GM18519 (cell line): ENCODE results near the gene ZCCHC2.
A peak's percentile ranks its signal among the peaks of the same experiment; 100 is the strongest.

ENCODE experiments used
- ATAC-seq: cut with Tn5 transposase; IDR thresholded peaks from one replicate; pipeline ENCODE4 v1.9.1; 2021; ENCODE audit warnings: mild to moderate bottlenecking, moderate library complexity; ENCODE audit not compliant: unreplicated experiment, low FRiP score

The ZCCHC2 gene

GRCh38 chr18:62537042-62537894 is 14.4 kb downstream of the ZCCHC2 start:
- no peak for ATAC-seq

DNA sequence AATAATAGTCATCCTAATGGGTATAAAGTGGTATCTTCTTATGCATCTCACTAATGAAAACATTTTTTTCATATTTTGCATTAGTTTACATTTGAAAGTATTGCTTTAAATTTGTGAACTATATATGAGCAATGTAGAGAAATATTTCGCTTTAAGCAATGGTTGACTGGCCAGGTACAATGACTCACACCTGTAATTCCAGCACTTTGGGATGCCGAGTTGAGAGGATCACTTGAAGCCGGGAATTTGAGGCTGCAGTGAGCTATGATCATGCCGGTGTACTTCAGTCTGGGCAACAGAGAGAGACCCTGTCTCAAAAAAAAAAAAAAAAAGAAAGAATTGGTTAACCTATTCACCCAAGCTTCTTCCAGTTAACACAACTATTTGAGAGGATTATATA is 15.1 kb downstream of the ZCCHC2 start:
- ATAC-seq, result no peak

DNA sequence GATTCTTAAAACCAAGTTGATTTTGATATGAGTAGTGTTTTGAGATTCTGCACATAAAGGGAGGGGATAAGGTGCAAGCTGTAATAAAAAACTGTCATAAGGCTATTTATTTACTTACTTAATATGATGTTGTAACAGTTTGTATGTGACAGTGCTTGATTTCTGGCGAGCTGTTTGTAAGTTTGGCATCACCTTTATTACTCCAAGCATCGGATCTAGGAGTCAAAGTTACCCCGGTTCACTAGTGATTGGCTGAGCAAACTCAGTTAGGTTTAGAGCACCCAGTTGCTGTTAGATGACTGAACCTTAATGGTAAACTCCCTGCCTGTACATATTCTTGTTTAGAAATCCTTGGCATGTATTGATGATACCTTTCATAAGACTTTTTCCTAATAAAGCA is 16.1 kb downstream of the ZCCHC2 start:
- no peak for ATAC-seq

DNA sequence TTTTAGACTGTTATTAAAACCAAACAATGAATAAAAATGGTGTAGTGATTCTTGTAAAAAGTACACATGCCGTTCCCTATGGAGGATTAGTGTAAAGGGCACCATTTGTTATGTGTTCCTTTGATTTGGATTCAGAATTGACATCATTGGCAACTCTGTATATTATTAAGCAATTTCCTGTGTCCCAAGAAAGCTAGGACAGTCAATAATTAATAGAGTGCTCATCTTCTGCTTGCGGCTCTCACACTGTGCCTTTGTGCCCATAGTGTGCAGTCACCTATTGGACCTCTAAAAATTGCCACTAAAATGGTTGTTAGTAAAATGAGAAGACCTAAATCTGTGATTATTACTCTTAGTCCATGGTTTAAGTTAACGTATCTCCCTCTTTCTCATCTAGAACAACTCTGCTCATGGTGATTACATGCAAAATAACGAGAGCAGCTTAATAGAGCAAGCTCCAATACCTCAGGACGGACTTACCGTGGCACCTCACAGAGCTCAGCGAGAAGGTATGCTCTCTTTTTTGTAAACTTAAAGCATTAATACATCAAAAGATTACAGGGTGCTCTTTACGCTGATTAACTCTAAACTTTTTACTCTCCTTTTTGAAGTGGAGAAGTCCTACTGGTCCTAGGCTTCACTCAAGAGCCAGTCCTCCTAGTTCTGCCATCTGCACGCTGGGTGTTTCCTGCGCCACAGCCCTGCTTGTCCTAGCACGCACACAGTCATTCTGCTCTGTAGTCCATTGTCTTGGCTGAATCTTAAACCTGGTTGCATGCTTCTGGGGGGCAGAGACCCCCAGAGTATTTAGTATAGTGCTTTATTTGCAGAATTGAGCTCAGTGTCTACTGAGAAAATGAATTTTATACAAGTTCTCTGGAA is 16.7 kb downstream of the ZCCHC2 start:
- ATAC-seq, result no peak

DNA sequence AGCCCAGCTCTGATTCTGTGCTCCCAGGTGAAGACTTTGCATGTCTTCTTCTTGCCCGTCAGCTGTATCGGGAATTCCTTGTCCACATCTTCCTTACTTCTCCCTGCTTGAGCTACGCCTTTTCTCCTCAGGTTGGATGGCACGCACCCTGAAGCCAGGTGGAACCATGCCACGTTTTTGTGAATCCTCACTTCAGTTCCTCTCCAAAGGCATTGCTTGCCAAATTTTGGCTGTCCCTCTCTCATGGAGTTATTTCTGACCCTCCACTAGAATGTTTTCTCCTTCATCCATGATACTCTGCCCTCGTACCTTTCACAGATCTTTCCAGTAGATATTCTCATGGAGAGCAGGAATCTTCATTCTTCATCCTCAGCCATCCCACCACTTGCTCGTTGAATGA is 20.2 kb downstream of the ZCCHC2 start:
- ATAC-seq, result no peak

DNA sequence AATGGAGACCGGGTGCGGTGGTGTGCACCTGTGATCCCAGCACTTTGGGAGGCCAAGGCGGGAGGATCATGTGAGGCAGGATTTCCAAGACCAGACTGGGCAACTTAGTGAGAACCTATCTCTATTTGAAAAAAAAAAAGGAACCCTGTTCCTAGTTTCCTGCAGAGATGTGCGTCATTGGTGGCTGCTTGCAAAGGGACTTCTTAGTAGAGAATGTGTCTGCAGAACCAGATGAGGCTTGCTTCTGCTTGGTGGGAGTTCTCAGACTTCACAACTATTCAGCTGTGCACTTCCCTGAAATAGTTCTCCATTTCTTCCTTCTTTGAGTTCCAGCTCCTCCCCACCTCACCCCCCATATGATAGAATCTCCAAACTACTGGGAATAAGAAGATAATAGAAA is 22.3 kb downstream of the ZCCHC2 start:
- ATAC-seq, result no peak

DNA sequence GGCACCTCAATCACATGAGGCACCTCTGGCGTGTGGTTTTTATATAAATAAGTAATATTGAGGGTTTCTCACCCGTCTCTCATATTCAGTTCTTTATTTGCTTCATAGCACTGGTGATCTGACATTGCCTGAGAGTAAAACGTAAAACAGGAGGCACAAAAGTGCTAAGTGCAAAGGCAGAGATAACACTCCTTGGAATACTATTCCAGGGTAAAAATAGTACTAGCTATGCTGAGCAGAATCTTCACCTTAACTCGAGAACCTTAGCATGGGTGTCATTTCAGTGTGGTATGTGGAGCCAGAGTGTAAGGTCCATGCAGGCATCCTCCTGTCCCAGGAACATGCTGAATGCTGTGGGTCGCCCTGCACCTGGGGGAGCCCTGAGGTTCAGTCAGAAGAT is 26.9 kb downstream of the ZCCHC2 start:
- ATAC-seq, result no peak

DNA sequence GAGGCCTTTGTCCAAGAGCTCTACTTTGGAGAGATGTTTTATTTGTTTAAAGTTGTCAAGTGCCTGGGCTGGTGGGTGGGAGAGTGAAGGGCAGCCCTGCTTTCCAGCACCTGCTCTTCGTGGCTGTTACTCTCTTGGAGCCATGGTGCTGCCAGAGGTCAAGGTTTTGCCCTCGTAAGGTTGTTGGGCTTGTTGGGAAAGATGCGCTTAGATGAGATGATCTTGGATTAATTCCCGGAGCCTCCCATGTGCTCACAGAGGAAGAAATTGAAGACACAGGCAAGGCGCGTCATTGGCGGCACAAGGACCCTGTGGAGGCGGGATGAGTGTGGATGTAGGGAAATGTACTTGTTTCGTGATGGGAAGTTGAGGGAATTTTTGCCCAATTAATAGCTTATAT is 27.9 kb downstream of the ZCCHC2 start:
- ATAC-seq, result no peak

GRCh38 chr18:62551972-62552513 is 29.2 kb downstream of the ZCCHC2 start:
- ATAC-seq, result no peak

- ATAC-seq, result peak; percentile 50
These were observed 31.4 kb downstream of the ZCCHC2 start for GRCh38 chr18:62554061-62554815.

DNA sequence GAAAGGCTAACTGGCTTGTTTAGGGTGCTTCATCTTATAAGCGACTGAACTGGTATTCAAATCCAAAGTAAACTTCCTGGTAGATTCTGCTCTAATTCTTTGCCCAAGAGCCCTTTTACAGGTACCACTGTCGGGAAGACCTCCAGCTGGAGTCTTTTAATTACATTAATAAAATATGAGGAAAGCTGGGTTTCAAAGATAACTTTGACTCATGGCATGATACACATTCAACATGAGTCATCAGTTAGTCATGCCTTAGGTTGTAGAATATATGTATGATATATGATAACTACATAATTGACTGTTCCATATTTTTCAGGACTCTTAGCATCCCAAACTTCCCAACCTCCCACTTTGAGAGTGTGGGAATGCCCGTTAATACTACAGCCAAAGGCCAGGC is 32.3 kb downstream of the ZCCHC2 start:
- no peak for ATAC-seq

DNA sequence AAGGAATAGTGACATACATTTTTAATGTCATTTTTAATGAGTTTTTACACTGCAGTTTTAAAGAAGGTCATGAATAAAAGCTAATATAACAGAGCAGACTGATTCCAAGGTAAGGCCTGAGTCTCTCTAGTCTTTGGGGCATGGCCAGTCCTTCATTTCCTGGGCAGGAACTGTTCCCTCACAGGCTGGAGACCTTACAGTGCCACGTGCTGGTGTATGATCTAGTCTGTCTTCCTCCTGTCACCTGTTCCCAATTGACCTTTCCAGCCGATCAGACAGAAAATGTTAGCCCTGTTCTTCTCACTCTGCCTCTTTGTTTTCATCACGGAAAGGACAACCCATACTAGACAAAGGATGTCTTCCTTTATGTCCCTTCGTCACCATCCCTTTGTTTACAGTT is 33.6 kb downstream of the ZCCHC2 start:
- no peak for ATAC-seq

GRCh38 chr18:62558015-62558663 is 35.3 kb downstream of the ZCCHC2 start:
- no peak for ATAC-seq

- ATAC-seq, result no peak
These were observed 41.2 kb downstream of the ZCCHC2 start for GRCh38 chr18:62564044-62564443.

- no peak for ATAC-seq
These were observed 43.4 kb downstream of the ZCCHC2 start for GRCh38 chr18:62566199-62566598.

DNA sequence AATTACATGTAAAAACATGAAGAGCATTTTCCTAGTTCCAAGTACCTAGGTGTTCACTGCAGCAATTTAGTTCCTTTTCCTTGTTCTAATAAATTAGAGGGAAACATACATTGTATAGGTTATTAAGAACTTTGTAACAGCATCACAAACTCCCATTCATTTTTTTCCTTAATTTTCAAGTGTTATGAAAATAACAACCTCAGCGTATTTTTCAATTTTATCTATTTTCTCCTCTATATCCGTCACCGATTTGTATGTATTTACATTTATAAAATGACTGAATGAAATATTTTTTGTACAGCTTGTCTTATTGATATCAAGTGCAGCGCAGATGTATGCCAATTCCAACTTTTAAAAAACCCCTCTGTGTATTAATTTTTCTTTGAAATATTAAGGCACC is 44.0 kb downstream of the ZCCHC2 start:
- no peak for ATAC-seq

- ATAC-seq, result no peak
These were observed 46.3 kb downstream of the ZCCHC2 start for GRCh38 chr18:62569081-62569655.

DNA sequence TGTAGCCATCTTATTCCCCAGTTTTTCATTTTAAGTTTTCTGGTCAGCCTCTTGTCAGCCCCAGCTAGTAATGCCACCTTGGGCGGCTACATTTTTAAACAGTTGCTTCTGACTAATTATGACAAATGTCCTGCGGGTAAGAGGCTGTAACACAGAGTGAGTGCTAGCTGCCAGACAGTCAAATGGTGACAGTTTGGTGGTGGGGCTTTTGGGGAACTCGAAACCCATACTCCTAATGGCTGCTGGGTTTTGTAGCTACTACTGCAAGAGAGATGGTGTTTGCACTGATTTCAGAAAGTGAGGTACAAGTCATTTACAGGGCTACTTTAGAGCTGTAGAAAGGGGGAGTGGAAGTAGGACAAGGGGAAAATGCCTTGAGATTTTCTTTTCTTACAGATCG is 48.2 kb downstream of the ZCCHC2 start:
- ATAC-seq, result no peak

DNA sequence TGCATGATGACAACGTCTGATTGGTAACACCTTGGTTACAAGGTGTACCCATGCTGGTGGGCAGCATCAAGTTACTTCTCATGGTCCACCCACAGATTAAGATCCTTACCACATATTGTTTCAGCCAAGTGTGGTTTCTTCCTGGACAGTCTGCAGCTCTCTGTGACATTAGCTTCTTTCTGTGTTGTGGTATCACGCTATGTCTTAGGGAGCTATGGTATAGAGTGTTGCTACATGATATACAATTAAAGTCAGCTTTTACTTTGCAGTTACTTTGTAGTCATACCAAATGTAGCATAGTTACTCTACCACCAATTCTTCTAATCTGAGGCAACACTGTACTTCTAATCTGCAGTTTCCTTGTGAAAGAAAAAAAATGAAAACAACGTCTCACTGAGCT is 48.8 kb downstream of the ZCCHC2 start:
- ATAC-seq, result no peak

GRCh38 chr18:62572456-62572855 is 49.6 kb downstream of the ZCCHC2 start:
- ATAC-seq, result no peak
